AG08396 (cell line): ENCODE measurements around the gene HBG2.
"Not testable (repeated sequence)": the region's sequence is repeated elsewhere in the genome, so short reads cannot be mapped to it uniquely, and the experiment has no call there.

ENCODE experiments used
- DNase-seq: peaks from one replicate; pipeline ENCODE4 v3.0.0; 2012; ENCODE audit warnings: low spot score, mixed read lengths

The HBG2 gene

DNA sequence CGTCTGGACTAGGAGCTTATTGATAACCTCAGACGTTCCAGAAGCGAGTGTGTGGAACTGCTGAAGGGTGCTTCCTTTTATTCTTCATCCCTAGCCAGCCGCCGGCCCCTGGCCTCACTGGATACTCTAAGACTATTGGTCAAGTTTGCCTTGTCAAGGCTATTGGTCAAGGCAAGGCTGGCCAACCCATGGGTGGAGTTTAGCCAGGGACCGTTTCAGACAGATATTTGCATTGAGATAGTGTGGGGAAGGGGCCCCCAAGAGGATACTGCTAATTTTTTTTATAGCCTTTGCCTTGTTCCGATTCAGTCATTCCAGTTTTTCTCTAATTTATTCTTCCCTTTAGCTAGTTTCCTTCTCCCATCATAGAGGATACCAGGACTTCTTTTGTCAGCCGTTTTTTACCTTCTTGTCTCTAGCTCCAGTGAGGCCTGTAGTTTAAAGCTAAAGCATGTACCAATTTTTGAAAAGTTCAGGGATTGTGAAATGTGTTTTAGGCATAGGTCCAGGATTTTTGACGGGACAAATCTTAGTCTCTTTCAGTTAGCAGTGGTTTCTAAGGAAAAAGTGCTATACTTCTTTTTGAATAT, 4.7 kb downstream of the HBG2 start, which contains the start of gene HBG1:
TSS of gene HBG1 (minus strand) at position 51 of the 590 bp plus-strand sequence. CDS start 53 bp downstream, outside the sequence.
- not testable (repeated sequence) for DNase-seq

DNA sequence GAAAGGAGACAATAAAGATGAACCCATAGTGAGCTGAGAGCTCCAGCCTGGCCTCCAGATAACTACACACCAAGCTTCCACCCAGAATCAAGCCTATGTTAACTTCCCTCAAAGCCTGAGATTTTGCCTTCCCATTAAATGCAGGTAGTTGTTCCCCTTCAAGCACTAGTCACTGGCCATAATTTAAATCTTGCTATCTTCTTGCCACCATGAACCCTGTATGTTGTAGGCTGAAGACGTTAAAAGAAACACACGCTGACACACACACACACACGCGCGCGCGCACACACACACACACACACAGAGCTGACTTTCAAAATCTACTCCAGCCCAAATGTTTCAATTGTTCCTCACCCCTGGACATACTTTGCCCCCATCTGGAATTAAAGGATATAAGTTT, 6.1 kb downstream of the HBG2 start:
- not testable (repeated sequence) for DNase-seq

DNA sequence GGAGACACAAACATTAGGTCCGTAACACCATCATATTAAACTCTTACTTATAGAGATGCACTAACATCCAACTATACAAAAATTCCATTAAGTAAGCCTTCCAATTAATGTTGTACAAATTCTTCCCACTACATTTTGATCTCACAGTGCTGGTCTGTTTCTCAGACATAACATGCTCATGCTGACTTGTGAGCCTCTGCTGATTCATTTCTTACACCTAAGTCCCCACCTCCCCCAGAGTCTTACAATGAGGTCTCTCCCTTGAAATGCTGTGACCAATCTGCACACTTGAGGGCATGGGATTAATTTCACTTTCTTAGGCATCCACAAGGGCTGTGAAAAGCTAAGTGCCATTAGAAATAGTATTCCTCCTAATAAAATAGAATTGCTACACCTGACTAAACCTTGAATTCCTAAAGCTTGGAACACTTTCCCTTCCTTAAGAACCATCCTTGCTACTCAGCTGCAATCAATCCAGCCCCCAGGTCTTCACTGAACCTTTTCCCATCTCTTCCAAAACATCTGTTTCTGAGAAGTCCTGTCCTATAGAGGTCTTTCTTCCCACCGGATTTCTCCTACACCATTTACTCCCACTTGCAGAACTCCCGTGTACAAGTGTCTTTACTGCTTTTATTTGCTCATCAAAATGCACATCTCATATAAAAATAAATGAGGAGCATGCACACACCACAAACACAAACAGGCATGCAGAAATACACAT, 6.9 kb downstream of the HBG2 start:
- DNase-seq: no peak

DNA sequence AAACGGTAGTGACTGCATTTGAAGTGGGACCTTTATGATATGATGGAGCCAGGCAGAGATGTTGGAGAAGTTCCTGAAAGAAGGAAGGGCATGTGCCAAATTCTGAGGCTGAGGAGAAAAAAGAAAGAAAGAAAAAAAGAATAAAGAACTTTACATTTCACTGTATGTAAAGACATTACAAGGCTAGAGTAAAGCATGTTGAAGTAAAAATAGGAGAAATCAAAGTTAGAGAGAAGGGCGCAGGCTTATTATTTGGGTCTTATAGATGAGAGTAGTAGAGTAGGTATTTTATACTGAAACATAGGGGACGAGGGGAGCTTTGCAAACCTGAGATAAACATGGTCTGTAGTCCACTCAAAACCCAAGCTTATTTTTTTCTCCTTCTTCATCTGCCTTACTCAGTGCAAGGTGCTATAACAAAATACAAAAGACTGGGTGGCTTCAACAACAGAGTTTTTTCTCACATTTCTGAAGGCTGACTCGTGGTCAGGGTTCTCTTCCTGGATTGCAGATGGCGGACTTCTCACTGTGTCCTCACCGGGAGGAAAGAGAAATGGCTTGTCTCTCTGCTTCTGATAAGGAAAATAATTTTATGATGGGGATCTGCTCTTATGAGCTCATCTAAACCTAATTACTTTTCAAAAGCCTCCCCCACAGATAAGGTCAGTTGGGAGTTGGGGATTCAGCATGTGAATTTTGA, 7.7 kb downstream of the HBG2 start:
- DNase-seq: no peak

DNA sequence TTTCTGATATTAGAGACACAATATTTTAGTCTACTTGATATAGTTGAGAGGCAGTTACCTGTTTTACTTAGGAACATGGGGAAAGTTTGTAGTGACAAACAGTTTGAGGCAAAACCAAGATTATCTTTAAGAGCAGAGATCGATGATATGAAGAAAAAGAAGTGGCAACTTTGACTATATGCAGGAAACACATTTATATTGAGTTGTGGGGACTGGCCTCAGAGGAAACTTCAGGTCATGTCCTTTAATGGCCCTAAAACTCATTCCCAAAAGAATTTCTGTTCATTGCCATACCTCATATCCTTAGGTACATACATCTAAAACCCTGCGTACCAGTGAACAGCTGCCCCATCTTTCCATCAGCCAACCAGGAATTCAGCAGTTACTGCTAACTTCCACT, 9.4 kb downstream of the HBG2 start:
- DNase-seq: no peak

DNA sequence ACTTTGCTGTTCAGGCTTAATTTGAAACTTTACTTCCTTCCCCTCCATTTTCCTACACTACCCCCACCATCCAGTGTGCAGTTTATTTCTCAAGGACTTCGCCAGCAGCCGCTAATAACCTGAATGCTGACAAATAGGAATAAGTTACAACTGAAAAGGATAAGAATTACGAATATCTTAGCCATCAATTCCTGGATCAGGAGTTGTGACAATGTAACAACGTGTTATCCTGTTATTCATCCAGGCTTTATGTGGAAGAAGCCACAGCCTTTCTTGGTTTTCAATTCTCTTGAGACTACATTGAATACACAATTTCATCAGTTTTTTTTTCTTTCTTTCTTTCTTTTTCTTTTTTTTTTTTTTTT, 10.8 kb downstream of the HBG2 start:
- DNase-seq: no peak

DNA sequence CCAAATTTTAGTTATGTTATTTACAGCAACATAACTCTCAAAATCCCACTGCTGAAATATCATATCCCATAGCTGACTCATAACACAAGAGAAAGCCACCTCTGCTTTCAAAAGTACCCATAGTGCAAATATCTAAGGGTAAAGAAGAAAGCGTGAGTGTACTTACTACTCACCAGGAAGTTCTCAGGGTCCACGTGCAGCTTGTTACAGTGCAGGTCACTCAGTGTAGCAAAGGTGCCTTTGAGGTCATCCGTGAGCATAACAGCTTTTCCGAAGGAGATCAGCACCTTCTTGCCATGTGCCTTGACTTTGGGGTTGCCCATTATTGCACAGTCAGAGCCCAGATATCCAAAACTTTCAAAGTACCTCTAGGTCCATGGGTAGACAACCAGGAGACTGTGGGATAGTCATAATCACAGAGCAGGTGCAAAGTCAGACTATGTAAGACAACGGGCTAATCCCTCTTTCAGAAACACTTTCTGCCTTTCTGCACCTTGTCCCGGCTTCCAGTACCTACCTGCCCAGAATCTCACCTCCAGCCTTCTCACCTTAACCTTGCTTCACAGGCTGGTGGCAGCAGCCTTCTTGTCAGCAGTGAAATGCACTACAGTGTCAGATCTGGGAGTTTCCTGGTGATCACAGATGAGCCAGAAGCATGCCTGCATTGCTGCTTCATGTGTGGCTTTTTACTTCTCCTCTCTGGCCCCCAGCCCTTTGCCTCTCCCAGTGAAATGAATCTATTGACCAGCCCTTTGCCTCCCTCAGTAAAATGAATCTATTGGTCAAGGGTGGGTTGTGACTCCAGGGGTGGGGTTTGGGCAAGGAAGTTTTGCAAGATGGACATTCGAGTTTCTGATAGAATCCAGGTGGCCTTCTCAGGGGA, 11.4 kb downstream of the HBG2 start:
- DNase-seq: no peak

DNA sequence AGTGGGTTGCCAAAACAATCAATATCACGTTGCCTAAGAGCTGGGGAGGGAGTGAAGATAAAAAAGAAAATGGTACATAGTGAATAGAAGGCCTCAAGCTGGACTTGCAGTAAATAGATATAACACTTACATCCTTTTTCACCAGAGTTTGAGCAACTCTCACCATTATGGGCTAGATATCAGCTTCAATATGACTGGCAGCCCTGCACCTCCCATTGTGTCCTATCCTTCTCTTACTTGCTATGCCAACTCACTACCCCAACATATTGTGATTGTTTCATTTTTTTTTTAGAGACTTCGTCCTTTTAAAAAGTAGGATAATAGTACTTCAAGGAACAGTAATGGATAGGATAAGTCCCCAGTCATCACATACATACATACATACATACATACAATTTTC, 12.4 kb downstream of the HBG2 start:
- DNase-seq: no peak

DNA sequence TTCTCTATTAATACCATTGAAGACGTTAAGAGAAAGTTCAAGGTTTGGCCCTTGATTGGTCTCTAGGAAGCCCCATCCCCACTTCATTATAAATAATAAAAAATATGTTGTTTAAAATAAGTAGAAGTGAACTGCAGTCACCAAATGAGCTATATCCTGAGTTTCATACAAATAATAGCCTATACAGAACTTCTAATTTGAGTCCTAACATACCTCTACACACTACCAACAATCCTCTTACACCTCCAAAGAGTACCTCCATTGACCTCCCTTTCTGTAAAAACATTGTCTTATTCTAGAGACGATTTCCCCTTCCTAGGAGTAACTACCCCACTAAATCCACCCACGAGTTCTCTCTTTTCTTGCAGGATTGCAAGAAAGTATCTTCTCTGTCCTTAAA, 13.1 kb downstream of the HBG2 start:
- no peak for DNase-seq

DNA sequence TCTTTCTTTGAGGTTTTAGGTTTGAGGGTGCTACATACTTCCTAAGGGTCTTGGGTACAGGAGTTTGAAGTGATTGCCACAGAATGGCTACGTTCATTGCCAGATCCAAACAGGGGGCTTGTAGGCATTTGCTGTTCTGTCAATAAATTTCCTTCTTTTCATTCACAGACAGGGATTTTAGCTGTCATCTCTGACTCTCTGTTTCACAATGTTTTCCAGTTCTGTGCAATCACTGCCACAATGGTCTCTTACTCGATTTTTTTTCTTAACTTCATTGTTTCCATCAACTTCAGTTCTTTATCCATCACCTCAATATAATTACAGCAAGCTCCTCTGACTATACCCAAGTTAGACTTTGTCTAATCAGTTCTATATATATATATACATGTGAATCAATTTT, 14.1 kb downstream of the HBG2 start:
- no peak for DNase-seq

DNA sequence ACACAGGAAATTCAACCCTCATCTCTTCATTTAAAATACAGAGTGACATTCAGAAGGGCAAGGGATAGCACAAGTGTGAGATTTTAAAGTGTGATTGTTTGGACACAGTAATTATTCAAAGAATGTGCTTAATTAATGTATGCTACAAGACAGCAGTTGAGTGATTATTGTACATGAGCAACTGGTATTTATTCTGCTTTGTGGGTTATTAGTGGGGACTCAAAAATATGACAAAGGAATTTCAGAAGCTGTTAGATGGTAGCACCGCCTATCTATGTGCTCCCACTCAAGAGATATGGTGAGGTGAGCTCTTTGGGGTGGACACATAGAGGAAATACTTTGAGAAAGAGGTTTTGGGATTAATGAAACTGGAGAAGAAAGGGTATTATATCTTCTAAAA, 14.5 kb downstream of the HBG2 start:
- DNase-seq: no peak

DNA sequence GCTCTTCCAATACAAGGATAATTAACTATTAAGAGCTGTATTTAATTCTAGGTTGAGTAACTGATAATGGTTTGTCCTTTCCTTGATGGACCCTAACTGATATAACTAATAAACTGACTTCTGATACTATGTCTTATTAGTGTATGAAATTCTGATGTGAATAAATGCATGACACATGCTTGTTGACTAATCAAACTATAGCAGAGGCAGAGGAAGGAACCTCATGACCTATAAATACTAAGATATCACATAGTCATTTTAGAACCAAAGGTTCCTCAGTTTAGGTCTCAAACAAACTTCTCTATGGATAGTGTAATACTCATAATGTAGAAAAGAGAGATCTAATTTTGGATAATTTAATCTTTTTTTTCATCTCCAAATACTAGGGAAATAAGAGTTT, 15.5 kb downstream of the HBG2 start:
- DNase-seq: no peak

DNA sequence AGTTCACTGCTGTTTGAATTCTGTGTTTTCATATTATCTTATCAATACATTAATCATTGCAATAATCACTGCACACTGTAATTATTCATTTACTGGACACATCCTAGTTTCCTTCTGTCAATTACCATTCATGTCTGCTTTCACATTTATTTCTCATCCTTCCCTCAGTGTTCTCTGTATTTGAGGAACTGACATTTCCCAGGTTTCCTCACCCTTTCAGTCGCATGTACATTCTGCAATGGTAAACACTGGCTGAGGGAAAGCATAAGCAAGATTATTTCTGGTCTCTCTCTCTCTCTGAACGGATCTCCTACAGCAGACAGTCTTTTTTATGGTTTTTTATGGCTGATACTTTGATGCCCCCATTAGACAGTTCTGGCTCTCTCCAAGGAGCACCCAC, 16.1 kb downstream of the HBG2 start:
- no peak for DNase-seq

DNA sequence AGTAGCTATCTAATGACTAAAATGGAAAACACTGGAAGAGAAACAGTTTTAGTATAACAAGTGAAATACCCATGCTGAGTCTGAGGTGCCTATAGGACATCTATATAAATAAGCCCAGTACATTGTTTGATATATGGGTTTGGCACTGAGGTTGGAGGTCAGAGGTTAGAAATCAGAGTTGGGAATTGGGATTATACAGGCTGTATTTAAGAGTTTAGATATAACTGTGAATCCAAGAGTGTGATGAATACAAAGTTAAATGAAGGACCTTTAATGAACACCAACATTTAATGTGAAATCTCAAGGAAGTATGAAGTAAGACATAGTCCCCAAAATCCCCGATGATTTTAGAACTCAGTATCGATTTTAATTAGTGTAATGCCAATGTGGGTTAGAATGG, 17.2 kb downstream of the HBG2 start:
- DNase-seq: no peak

DNA sequence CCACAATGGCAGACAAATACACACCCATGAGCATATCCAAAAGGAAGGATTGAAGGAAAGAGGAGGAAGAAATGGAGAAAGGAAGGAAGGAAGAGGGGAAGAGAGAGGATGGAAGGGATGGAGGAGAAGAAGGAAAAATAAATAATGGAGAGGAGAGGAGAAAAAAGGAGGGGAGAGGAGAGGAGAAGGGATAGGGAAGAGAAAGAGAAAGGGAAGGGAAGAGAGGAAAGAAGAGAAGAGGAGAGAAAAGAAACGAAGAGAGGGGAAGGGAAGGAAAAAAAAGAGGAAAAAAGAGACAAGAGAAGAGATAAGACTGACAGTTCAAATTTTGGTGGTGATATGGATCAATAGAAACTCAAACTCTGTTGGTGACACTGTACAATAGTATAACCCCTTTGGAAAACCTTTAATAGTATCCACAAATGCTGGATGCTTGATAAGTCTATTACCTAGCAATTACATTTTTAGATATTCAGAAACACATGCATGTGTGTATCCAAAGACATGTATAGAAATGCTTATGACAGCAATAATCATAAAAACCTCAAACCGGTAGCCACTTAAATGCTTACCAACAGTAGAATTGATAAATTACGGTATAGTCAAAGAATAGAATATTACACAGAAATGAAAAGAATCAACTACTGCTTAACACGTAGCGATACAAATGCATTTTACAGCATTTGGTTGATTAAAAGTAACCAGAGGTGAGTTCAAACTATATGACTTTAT, 19.1 kb downstream of the HBG2 start:
- DNase-seq: no peak

DNA sequence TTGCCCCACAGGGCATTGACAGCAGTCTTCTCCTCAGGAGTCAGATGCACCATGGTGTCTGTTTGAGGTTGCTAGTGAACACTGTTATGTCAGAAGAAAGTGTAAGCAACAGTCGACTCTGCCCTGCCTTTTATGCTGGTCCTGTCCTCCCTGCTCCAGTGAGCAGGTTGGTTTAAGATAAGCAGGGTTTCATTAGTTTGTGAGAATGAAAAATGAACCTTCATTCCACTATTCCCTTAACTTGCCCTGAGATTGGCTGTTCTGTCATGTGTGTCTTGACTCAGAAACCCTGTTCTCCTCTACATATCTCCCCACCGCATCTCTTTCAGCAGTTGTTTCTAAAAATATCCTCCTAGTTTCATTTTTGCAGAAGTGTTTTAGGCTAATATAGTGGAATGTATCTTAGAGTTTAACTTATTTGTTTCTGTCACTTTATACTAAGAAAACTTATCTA, 20.2 kb downstream of the HBG2 start, which contains the start of gene HBD:
TSS of gene HBD (minus strand) at position 103 of the 454 bp plus-strand sequence. CDS start at position 53, 50 bp downstream.
- peak; percentile 60 for DNase-seq

DNA sequence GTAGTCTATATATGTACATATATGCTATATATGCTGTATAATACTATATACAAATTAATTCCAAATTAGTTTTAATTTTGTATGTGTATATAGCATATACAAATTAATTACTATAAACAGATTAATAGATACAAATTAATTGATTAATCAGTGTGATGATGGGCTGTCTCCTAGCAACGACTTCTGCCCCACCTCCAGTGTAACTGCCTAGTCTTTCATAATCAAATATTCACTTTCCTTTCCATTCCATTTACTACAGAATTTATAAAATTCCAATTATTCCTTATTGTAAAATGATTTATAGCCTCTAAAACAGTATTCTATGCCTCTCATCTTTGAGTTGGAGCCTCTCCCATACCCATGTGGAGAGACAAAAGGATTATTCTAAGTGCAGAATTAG, 21.3 kb downstream of the HBG2 start:
- DNase-seq: no peak

DNA sequence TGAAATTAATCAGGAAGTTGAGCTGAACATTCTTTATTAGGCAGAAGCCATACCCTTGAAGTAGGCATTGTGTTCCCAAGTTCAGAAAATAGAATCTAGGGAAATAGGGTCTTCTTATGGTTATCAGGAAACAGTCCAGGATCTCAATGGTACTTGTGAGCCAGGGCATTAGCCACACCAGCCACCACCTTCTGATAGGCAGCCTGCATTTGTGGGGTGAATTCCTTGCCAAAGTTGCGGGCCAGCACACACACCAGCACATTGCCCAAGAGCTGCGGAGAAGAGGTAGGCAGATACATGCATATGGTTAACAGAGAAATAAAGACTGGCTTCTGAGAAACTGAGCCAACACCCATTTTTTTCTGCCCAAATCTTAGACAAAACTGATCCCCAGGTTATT, 21.8 kb downstream of the HBG2 start:
- no peak for DNase-seq

DNA sequence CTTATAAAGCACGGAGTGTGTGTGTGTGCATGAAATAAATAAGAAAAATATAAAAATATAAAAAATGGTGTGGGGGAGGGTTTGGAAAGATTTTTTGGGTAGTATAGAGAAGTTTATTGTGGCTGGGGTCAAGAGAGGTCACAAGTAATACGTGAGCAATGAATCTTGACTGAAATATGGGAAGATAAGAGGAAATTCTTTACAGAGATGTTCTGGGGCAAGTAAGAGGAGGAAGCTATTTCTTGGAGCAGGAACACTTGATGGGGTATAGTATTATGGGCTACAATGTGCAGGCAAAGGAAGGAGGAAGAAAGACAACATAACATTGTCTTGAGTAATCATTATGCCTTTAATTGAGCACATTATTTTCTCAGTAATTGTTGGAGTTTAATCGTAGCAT, 22.4 kb downstream of the HBG2 start:
- DNase-seq: no peak

DNA sequence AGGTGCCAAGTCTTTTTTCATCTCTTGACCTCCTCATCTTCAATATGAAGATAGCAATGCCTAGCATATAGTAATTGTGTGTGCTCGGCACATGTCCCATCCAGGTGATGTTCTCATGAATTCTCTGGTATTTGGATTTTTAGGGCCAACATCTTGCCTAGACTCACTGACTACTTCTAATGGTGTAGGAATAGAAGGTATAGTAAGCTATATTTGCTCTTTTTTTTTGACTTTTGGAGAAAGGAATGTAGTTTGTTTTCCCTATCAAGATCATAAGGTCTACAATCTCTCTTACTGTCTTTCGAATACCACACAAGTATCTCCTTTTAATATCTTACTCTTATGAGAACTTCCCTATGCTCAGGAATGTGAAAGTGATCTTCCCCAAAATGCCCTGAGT, 23.5 kb downstream of the HBG2 start:
- no peak for DNase-seq

DNA sequence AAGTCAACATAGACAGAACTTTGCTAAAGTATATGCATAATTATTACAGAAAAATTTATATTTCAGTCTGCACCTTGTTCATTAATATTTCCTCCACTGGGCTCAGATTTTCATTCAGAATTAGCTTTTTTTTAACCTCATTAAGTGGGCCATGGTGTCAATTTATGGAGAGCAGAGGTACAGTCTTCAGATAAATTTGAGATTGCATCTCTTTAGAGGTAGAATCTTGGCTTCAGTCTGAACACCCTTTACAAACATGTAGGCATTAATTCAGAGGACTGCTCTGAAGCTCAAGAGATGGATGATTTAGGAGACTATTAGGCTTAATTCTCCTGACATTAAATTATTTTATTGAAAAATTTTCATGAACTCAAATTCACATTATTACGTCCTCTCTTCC, 24.3 kb downstream of the HBG2 start:
- no peak for DNase-seq

DNA sequence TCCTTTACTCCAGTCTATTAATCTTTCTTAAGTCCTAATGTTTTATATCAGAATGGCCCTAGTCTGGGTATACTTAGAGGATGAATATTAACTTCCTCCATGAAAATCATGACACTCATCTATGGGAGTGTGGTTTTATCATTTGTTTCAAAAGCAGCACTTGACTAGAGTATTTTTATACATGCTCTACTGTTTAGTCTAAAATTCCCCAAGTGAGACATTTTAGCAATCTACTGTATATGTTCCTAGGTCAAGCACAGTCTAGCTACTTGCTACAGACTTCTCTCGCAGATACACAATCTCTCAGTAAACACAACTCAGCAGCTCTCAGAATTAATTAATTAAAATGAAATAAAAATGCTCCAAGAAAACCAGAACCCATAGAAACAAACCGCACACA, 24.8 kb downstream of the HBG2 start:
- no peak for DNase-seq
